Spleen (tissue), 7 donors: Measurements from ENCODE around the gene RGS6.

Experiments
- POLR2A ChIP-seq, 3 donors: fragments of 450-650 bp; IDR thresholded peaks; one replicate each; pipeline ENCODE4 v1.5.1; 2017; ENCODE audit warnings: antibody characterized with exemption in 3 of 3, mild to moderate bottlenecking in 1 of 3
- POLR2AphosphoS5 ChIP-seq, 3 donors: sonication (generic); formaldehyde crosslinking; IDR thresholded peaks; one replicate each; pipeline ENCODE4 v1.5.1; 2017; ENCODE audit warnings: antibody characterized with exemption in 3 of 3
- TF ChIP-seq, protein P1 (sequence below), 11 experiments: fragments of 200-600 bp in 7 of 11; fragments of 450-650 bp in 4 of 11; sonication (generic) in 4 of 11; IDR thresholded peaks in 8 of 11; conservative IDR thresholded peaks in 3 of 11; 1 replicate in 7 of 11; 2 replicates in 4 of 11; pipeline versions ENCODE4 v1.4.0 to v1.8.0; 2016 to 2021; ENCODE audit warnings: antibody characterized with exemption in 11 of 11, inconsistent platforms in 4 of 11, mild to moderate bottlenecking in 1 of 11
- donor health status: DM: no; HTN: no; CAD: no; lungs with moderate emphysema.
- donor health status: DM: no; HTN: no; CAD: no.
- donor health status: DM: no; HTN: no; CAD: no.

DNA sequence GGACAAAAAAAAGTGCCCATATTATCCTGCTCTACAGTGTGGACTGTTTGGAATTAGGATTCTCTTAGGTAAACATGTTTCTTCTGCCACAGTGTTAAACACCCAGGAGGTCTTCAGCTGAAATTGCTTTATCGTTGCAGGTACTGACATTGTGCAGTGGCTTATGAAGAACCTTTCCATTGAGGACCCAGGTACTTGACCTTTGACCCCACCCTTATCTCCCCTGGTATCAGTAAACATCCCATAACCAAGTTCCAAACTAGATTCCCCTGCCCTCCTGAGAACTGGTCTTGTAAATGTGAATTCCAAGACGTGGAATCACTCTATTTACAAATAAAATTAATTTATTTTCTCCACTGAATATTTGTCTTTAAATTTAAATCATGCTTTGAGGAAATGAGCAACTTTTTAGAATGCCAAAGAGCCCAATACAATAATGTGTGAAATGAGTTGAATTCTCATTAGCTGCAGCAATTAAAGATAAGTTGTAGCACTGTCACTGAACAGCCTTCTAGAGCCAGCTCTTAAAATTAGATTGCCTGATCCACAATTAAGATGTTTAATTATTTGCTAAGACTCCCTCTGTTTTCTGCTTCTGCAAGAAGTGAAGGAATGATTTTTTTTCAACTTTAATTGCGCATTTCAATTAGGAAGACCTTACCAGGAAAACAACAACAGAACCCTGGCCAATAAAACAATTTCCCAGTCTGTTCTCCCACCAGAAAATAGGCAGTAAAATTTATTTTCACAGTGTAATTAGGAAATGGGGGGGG, 522.3 kb downstream of the RGS6 start:
- TF ChIP-seq, protein P1, sequence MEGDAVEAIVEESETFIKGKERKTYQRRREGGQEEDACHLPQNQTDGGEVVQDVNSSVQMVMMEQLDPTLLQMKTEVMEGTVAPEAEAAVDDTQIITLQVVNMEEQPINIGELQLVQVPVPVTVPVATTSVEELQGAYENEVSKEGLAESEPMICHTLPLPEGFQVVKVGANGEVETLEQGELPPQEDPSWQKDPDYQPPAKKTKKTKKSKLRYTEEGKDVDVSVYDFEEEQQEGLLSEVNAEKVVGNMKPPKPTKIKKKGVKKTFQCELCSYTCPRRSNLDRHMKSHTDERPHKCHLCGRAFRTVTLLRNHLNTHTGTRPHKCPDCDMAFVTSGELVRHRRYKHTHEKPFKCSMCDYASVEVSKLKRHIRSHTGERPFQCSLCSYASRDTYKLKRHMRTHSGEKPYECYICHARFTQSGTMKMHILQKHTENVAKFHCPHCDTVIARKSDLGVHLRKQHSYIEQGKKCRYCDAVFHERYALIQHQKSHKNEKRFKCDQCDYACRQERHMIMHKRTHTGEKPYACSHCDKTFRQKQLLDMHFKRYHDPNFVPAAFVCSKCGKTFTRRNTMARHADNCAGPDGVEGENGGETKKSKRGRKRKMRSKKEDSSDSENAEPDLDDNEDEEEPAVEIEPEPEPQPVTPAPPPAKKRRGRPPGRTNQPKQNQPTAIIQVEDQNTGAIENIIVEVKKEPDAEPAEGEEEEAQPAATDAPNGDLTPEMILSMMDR (IDR thresholded peaks at IDR 0.05 in 8 of 11, conservative IDR thresholded peaks at IDR 0.05 in 3 of 11), result no peak
- no peak for TF ChIP-seq POLR2AphosphoS5 (IDR thresholded peaks at IDR 0.05)
- TF ChIP-seq POLR2A (IDR thresholded peaks at IDR 0.05), result no peak
